Suprapubic skin (tissue), 3 donors: ENCODE results near the gene WDR4.

Experiments used
- POLR2AphosphoS5 ChIP-seq, 3 donors: sonication (generic); formaldehyde crosslinking; IDR thresholded peaks; one replicate each; pipeline ENCODE4 v1.6.1; 2017; ENCODE audit warnings: antibody characterized with exemption in 3 of 3
- TF ChIP-seq, protein P1 (sequence below), 2 donors: fragments of 200-600 bp in 1 of 2; fragments of 450-650 bp in 1 of 2; sonication (generic) in 1 of 2; IDR thresholded peaks; one replicate each; pipeline ENCODE4 v1.5.1; 2016 to 2019; ENCODE audit warnings: antibody characterized with exemption in 2 of 2, mild to moderate bottlenecking in 1 of 2, moderate library complexity in 1 of 2

DNA sequence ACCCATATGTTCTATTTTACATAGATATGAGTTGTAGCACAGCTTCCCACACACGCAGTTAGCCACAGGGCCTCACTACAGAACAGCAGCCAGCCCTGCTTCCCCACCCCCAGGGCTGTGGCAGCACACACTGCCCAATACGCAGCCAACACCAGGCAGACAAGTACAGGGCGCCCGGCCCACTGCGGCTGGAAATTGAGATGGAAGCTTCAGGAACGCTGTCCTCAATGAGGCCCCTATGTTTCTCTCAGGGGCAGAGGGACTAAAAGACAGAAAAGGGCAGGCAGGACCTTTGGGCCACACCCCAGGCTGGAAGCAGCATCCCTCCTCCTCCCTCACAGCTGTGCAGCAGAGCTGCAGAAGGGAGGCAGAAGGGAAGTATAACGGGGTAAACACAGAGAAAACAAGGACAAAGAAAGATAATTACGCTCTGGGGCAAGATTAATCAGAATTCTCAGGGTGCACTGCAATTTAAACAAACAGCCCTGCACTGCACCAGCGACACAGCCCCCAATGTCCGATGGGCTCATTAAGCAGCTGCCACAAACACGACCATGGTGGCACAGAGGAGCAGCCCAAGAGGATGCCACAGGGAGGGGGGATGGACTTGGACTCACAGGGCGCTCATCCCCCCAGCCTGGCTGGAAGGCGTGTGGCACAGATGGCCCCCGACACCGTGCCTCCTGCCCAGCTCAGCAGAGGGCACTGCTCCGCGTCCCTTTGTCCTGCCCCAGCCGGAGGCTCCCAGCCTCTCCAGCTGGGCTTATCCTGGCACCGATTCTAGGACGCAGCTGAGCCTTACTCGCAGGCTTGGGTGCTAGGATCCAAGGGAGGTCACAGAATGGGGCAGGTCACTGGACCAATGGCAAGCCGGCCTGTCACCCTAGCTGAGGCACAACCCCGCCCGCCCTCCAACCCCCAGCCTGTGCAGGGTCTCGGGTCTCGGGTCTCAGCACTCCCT is 14.2 kb downstream of the WDR4 start:
- TF ChIP-seq, protein P1, sequence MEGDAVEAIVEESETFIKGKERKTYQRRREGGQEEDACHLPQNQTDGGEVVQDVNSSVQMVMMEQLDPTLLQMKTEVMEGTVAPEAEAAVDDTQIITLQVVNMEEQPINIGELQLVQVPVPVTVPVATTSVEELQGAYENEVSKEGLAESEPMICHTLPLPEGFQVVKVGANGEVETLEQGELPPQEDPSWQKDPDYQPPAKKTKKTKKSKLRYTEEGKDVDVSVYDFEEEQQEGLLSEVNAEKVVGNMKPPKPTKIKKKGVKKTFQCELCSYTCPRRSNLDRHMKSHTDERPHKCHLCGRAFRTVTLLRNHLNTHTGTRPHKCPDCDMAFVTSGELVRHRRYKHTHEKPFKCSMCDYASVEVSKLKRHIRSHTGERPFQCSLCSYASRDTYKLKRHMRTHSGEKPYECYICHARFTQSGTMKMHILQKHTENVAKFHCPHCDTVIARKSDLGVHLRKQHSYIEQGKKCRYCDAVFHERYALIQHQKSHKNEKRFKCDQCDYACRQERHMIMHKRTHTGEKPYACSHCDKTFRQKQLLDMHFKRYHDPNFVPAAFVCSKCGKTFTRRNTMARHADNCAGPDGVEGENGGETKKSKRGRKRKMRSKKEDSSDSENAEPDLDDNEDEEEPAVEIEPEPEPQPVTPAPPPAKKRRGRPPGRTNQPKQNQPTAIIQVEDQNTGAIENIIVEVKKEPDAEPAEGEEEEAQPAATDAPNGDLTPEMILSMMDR (IDR thresholded peaks at IDR 0.05), result no peak
- no peak for TF ChIP-seq POLR2AphosphoS5 (IDR thresholded peaks at IDR 0.05)
